ENCODE data around the gene TMEM132D. TPM values are rescaled to one million over a fixed set of nuclear protein-coding genes. Genes with fewer than 3 reads are reported as not detected.

Gene TMEM132D
- polyA plus RNA-seq, 1 experiment, result not detected

DNA sequence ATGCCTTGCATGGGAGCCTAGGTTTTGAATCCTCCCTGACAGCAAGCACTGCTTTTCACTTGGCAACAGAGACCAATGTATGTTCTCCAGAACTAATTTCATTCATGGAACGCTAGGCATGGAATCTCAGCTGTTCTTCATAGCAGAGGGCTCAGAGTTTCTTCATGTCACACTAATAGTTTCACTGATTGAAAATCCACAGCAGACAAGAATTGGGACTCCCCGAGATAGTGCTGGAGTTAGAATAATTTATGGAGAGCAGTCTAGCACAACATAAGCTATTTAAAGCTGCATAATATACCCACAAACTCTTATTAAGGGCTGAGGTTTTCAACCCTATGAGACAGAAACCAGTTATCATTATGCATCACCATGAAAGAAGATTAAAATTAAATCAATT is 342.5 kb downstream of the TMEM132D start:
- H3K27ac ChIP-seq (ENCODE audit: low read depth, low read length), result no peak overlapping the region
- CTCF ChIA-PET, result no interaction called here
- no peak for DNase-seq (ENCODE audit: low read depth, low spot score)
- POLR2A ChIA-PET, result no interaction called here
- H3K4me3 ChIP-seq (ENCODE audit: low read depth, low read length), result no peak overlapping the region
- peaks cover 28% of the 10 kb centered on the region for H3K9me3 ChIP-seq (ENCODE audit: control insufficient read depth, insufficient read depth, low read length)
- TF ChIP-seq, protein P1, sequence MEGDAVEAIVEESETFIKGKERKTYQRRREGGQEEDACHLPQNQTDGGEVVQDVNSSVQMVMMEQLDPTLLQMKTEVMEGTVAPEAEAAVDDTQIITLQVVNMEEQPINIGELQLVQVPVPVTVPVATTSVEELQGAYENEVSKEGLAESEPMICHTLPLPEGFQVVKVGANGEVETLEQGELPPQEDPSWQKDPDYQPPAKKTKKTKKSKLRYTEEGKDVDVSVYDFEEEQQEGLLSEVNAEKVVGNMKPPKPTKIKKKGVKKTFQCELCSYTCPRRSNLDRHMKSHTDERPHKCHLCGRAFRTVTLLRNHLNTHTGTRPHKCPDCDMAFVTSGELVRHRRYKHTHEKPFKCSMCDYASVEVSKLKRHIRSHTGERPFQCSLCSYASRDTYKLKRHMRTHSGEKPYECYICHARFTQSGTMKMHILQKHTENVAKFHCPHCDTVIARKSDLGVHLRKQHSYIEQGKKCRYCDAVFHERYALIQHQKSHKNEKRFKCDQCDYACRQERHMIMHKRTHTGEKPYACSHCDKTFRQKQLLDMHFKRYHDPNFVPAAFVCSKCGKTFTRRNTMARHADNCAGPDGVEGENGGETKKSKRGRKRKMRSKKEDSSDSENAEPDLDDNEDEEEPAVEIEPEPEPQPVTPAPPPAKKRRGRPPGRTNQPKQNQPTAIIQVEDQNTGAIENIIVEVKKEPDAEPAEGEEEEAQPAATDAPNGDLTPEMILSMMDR (IDR thresholded peaks at IDR 0.05; ENCODE audit: low read depth, low read length), result no peak
- no peaks in the 10 kb centered on the region for H3K27me3 ChIP-seq (ENCODE audit: control insufficient read depth, insufficient read depth, low read length)

DNA sequence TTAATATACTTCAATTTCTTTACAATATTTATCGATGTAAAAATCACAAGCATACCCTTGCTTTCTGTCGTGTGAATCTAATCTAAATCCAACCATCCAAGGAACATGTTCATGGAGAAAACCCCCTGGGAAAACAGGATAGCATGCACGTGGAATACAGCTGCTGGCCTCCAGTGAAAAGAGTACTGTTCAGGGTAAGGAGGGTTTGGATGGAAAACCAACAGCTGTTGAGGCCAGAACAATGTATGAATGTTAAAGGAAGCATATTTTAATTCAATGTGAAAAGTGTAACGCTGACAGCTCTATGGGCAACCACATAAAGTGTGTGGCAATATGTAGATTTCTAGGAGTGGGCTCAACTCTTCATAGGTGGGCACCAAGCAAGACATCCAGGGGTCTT is 344.0 kb downstream of the TMEM132D start:
- no peak for DNase-seq (ENCODE audit: low read depth, low spot score)
- H3K27me3 ChIP-seq (ENCODE audit: control insufficient read depth, insufficient read depth, low read length), result no peaks in the 10 kb centered on the region
- ChIA-PET CTCF (no interaction called here), POLR2A (no interaction called here)
- TF ChIP-seq, protein P1 (IDR thresholded peaks at IDR 0.05; ENCODE audit: low read depth, low read length), result no peak
- no peak overlapping the region for H3K27ac ChIP-seq (ENCODE audit: low read depth, low read length)
- H3K4me3 ChIP-seq (ENCODE audit: low read depth, low read length), result no peak overlapping the region
- H3K9me3 ChIP-seq (ENCODE audit: control insufficient read depth, insufficient read depth, low read length), result peaks cover 30% of the 10 kb centered on the region

DNA sequence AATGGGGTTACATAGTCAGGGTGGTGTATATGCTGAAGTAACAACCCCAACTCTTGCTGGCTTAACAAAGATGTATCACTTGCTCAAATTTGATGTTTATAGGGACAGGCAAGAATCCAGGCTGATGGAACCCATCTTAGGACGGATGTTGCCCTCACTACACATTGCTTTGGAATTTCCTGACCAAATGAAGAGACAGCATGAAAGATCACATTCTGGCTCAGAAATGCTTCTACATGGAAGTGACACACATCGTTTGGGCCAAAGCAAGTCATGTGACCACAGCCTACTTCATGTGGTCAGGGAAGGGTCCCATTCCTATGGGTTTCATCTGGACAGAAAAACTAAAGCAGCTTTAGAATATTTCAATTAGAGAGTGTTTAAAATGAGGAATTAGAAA is 345.8 kb downstream of the TMEM132D start:
- Histone ChIP-seq H3K27ac (ENCODE audit: low read depth, low read length) (no peak overlapping the region), H3K27me3 (ENCODE audit: control insufficient read depth, insufficient read depth, low read length) (no peaks in the 10 kb centered on the region), H3K4me3 (ENCODE audit: low read depth, low read length) (no peak overlapping the region), H3K9me3 (ENCODE audit: control insufficient read depth, insufficient read depth, low read length) (peaks cover 32% of the 10 kb centered on the region)
- CTCF ChIA-PET, result no interaction called here
- POLR2A ChIA-PET, result no interaction called here
- no peak for DNase-seq (ENCODE audit: low read depth, low spot score)
- TF ChIP-seq, protein P1 (IDR thresholded peaks at IDR 0.05; ENCODE audit: low read depth, low read length), result no peak

DNA sequence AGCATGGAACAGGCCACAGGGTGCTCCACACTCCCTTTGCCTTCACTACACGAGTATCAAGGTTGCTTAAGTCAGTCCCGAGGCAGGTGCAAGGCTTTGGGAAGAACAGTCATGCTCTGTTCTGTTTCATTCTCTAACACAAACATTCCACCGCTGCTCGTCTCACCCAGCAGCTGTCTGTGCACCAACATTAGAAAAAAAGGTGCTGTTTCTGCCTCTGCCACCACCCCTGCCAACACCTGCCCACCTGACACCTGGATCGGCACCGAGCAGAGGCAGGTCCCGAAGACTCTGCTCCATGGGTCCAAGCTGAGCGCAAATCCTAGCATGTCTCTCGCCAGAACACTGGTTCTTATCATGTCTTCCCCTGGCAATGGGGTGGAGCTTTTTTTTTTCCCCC is 347.7 kb downstream of the TMEM132D start:
- no peak for DNase-seq (ENCODE audit: low read depth, low spot score)
- H3K27me3 ChIP-seq (ENCODE audit: control insufficient read depth, insufficient read depth, low read length), result no peaks in the 10 kb centered on the region
- H3K9me3 ChIP-seq (ENCODE audit: control insufficient read depth, insufficient read depth, low read length), result peaks cover 37% of the 10 kb centered on the region
- no peak overlapping the region for H3K4me3 ChIP-seq (ENCODE audit: low read depth, low read length)
- CTCF ChIA-PET, result no interaction called here
- H3K27ac ChIP-seq (ENCODE audit: low read depth, low read length), result no peak overlapping the region
- POLR2A ChIA-PET, result no interaction called here
- TF ChIP-seq, protein P1 (IDR thresholded peaks at IDR 0.05; ENCODE audit: low read depth, low read length), result no peak

DNA sequence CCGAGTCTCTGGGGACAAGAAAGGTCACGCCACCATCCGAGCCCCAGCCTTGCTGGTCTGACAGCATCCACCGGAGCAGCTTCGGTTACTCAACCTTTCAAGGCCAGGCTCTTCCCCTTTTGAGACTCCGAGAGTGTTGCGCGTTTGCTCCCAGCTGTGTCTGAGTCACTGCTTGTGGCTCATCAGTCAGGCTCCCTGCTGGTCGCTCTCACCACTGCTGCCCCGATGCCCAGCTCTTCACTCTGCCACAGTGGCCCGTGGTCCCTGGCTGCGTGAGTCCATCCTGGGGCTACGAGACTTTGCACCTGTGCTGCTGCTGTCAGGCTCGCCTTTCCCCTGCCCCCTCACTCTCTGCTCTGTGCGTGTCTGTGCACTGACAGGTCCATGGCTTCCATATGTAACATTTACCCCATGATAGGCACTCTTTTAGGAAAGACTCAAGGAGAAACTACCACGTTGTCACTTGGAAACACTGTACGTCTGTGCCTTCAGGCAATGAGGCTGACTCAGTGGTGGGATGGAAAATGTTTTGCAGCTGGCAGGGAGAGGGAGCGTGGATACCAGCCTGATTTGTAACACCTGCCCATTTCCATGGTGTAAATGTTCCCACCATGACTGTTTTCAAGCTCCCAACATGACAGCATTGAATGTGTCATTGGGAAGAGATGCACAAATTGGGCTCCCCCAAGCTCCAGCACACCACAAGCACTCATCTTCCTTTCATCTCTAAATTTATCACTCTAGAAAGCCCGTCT is 350.7 kb downstream of the TMEM132D start:
- Histone ChIP-seq H3K9me3 (ENCODE audit: control insufficient read depth, insufficient read depth, low read length) (peaks cover 26% of the 10 kb centered on the region), H3K4me3 (ENCODE audit: low read depth, low read length) (no peak overlapping the region), H3K27me3 (ENCODE audit: control insufficient read depth, insufficient read depth, low read length) (no peaks in the 10 kb centered on the region), H3K27ac (ENCODE audit: low read depth, low read length) (no peak overlapping the region)
- ChIA-PET CTCF (no interaction called here), POLR2A (no interaction called here)
- DNase-seq (ENCODE audit: low read depth, low spot score), result no peak
- TF ChIP-seq, protein P1 (IDR thresholded peaks at IDR 0.05; ENCODE audit: low read depth, low read length), result no peak

All from AG04450 (cell line).